ENCODE data around the gene FAM124B.

FAM124B gene

GRCh38 chr2:224331698-224332097, 70.2 kb downstream of the FAM124B start:
- DNase-seq, result no peak

GRCh38 chr2:224328798-224329197, 73.1 kb downstream of the FAM124B start:
- DNase-seq, result no peak
